GM12891 (cell line): ENCODE results near the gene NKG7.

Source experiments
- POLR2A ChIP-seq: IDR thresholded peaks from 2 replicates; pipeline ENCODE4 v1.6.1; 2011; ENCODE audit warnings: low read depth, low read length, control low read depth
- TAF1 ChIP-seq: IDR thresholded peaks from 2 replicates; pipeline ENCODE4 v1.6.1; 2011; ENCODE audit warnings: low read depth, low read length, control low read depth

GRCh38 chr19:51341976-51342580 lies 30.4 kb downstream of the NKG7 start, which contains the start of gene VSIG10L:
- TF ChIP-seq TAF1 = no peak
- no peak for TF ChIP-seq POLR2A
